NCI-H128 (cell line): ENCODE results near the gene SLC51B.
"Not testable (repeated sequence)": the region's sequence is repeated elsewhere in the genome, so short reads cannot be mapped to it uniquely, and the experiment has no call there.

Experiments used
- DNase-seq: peaks from one replicate; lab custom pipeline; 2025; ENCODE audit not compliant: unreplicated experiment; lab: John Stamatoyannopoulos, UW

SLC51B gene

GRCh38 chr15:65040461-65040860, 4.7 kb upstream of the SLC51B start:
- no peak for DNase-seq

- no peak for DNase-seq
Observed at GRCh38 chr15:65041787-65042186, 3.4 kb upstream of the SLC51B start.

GRCh38 chr15:65042776-65043327, 2.3 kb upstream of the SLC51B start:
- no peak for DNase-seq

- not testable (repeated sequence) for DNase-seq
Observed at GRCh38 chr15:65044218-65044617, 969 bp upstream of the SLC51B start.

GRCh38 chr15:65048241-65048640, 3.1 kb downstream of the SLC51B start:
- no peak for DNase-seq

- DNase-seq = peak; percentile 82
Observed at GRCh38 chr15:65049418-65049840, 4.2 kb downstream of the SLC51B start.

GRCh38 chr15:65050270-65050669, 5.1 kb downstream of the SLC51B start:
- DNase-seq = no peak

- DNase-seq = no peak
Observed at GRCh38 chr15:65051266-65051665, 6.1 kb downstream of the SLC51B start.

- DNase-seq = no peak
Observed at GRCh38 chr15:65052956-65053355, 7.8 kb downstream of the SLC51B start.

GRCh38 chr15:65054333-65055200, 9.4 kb downstream of the SLC51B start:
- DNase-seq = peak; percentile 6

GRCh38 chr15:65055201-65055870, 10.1 kb downstream of the SLC51B start:
- no peak for DNase-seq

- DNase-seq = no peak
Observed at GRCh38 chr15:65056106-65056505, 10.9 kb downstream of the SLC51B start.

- DNase-seq = no peak
Observed at GRCh38 chr15:65056868-65057548, 11.8 kb downstream of the SLC51B start.

- DNase-seq = no peak
Observed at GRCh38 chr15:65057549-65057940, 12.4 kb downstream of the SLC51B start.

GRCh38 chr15:65058394-65059368, 13.5 kb downstream of the SLC51B start:
- no peak for DNase-seq

- no peak for DNase-seq
Observed at GRCh38 chr15:65059369-65059750, 14.2 kb downstream of the SLC51B start.

- DNase-seq = no peak
Observed at GRCh38 chr15:65059931-65060596, 14.9 kb downstream of the SLC51B start.

GRCh38 chr15:65060641-65061397, 15.6 kb downstream of the SLC51B start:
- no peak for DNase-seq

GRCh38 chr15:65062061-65062460, 16.9 kb downstream of the SLC51B start:
- no peak for DNase-seq
